ENCODE measurements around the gene EEIG1. TPM values are rescaled to one million over a fixed set of nuclear protein-coding genes. Genes with fewer than 3 reads are reported as not detected.

The EEIG1 gene
- total and polyA plus RNA-seq, 12 donors = 6.7 to 33.5 (median 23.5) TPM

DNA sequence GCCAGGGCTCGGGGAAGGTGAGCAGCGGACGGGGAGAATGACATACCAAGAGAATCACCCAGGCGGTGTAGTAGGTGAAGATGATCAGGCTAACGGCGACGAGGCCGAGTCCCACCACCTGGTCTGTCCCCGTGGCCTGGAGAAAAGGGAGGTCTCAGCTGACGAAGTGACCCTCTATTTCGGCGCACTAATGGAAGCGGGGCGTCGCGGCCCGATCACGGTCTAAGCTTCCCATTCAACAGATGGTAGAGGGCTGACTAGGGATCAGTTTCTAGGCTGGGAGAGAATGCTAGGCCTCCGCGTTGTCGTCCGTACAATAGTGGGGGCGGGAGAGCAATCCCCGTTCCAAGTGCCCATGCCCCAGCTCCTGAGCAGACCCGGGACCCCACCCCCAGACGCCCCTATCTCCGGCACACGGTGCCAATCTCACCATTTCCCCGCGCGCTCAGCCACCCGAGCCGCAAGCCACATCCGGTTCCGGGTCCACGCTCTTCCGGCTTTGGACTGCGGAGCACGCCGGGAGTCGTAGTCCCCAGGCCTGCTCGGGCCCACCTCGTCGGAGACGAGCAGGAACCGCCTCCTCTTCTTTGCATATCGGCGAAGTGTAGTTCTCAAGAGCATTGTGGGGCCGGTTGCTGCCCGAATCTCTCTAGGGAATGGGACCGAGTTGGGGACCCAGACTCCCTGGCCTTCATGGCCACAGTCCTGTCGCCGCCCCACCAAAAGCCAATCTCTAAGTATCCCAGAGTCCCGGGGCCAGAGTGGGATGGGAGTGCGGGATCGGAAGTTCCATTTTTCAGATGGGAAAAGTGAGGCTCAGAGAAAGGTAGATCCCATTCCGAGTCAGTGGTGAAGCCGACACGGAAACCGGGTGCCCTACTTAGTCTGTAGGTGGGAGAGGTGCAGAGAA, 43.1 kb downstream of the EEIG1 start, which contains the start of gene DPM2:
Gene DPM2, minus strand, starts transcription at position 467 of the 910 bp plus-strand sequence. Its CDS starts 34 bp downstream, at position 433.
- no peaks in the 10 kb centered on the region for H3K27me3 ChIP-seq
- peaks cover 15 to 39% (median 23%) of the 10 kb centered on the region in 9 donors for H3K4me1 ChIP-seq
- intact Hi-C loops (cut with DNase I) = no loop called here
- H3K9me3 ChIP-seq = no peaks in the 10 kb centered on the region
- H3K4me3 ChIP-seq = peak within 1 kb of the TSS; percentile 60 to 87 (median 76)
- ATAC-seq (peak; percentile 85 to 93 (median 91)), DNase-seq (peak; percentile 79 to 82)
- peaks cover 0 to 22% (median 0%) of the 10 kb centered on the region in 9 donors for H3K36me3 ChIP-seq
- TF ChIP-seq, protein P1, sequence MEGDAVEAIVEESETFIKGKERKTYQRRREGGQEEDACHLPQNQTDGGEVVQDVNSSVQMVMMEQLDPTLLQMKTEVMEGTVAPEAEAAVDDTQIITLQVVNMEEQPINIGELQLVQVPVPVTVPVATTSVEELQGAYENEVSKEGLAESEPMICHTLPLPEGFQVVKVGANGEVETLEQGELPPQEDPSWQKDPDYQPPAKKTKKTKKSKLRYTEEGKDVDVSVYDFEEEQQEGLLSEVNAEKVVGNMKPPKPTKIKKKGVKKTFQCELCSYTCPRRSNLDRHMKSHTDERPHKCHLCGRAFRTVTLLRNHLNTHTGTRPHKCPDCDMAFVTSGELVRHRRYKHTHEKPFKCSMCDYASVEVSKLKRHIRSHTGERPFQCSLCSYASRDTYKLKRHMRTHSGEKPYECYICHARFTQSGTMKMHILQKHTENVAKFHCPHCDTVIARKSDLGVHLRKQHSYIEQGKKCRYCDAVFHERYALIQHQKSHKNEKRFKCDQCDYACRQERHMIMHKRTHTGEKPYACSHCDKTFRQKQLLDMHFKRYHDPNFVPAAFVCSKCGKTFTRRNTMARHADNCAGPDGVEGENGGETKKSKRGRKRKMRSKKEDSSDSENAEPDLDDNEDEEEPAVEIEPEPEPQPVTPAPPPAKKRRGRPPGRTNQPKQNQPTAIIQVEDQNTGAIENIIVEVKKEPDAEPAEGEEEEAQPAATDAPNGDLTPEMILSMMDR (IDR thresholded peaks at IDR 0.05) = no peak
- 4% methylated on average over 59 to 60 of the region's 60 CpGs for WGBS, 2 donors
- H3K27ac ChIP-seq = peak within 1 kb of the TSS; percentile 22 to 88 (median 60)

DNA sequence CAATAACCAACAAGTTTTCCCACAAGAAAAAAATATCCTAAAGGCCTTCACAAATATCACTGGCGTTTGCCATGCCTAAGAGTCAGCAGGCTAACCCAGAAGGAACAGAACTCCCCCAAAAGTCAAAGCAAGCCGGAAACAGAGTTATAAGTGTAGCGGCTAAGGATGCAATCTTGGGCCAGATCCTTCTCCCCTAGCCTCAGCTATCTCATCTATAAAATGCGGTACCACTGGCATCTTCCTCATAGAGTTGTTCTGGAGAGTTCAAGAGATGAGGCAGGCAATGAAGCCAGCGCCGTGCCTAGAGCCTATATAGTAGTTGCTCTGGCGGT, 43.8 kb downstream of the EEIG1 start:
- Histone ChIP-seq H3K9me3 (no peaks in the 10 kb centered on the region), H3K27ac (peak overlapping the region in 7 of 10 donors; percentile 52 to 88 (median 71)), H3K36me3 (peaks cover 0 to 16% (median 0%) of the 10 kb centered on the region in 9 donors), H3K27me3 (no peaks in the 10 kb centered on the region), H3K4me3 (peak overlapping the region; percentile 60 to 87 (median 76)), H3K4me1 (peaks cover 15 to 33% (median 23%) of the 10 kb centered on the region in 9 donors)
- ATAC-seq (no peak), DNase-seq (no peak)
- intact Hi-C loops (cut with DNase I) = no loop called here
- 14 to 17% methylated on average over 7 of the region's 7 CpGs for WGBS, 2 donors
- TF ChIP-seq, protein P1 (IDR thresholded peaks at IDR 0.05) = no peak

DNA sequence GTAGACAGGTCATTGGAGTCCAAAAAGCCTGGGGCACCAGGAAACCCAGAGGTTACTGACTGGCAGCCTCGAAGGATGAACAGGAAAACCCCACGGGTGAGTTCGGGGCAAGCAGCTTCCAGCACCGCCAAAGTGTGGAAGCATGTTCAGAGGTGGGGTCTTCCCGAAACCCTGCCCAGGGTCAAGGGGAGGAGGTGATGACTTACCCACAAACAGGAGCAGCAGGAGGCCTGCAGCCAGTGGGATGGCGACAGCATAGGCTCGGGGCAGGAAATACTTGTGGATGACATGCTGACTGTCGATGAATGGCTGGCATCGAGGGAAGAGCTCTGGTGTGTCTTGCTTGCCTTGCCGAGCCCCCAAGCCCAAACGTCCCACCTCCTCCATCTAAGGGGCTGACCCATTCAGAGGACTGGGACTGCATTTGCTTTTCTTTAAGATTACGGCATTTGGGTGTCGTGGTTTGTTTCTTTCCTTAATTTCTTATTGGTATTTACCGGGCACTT, 44.4 kb downstream of the EEIG1 start:
- H3K27ac ChIP-seq = peak overlapping the region in 1 of 10 donors; percentile 88
- DNase-seq = peak in 1 of 2 donors; percentile 8
- ATAC-seq = no peak
- H3K4me1 ChIP-seq = peaks cover 18 to 37% (median 25%) of the 10 kb centered on the region in 9 donors
- no peaks in the 10 kb centered on the region for H3K9me3 ChIP-seq
- peaks cover 0 to 10% (median 0%) of the 10 kb centered on the region in 9 donors for H3K36me3 ChIP-seq
- peak overlapping the region in 7 of 10 donors; percentile 60 to 87 (median 76) for H3K4me3 ChIP-seq
- WGBS, 2 donors = 74 to 76% methylated on average over 14 of the region's 14 CpGs
- H3K27me3 ChIP-seq = peaks cover 0 to under 1% (median 0%) of the 10 kb centered on the region in 7 donors
- intact Hi-C loops (cut with DNase I) = no loop called here
- TF ChIP-seq, protein P1 (IDR thresholded peaks at IDR 0.05) = no peak

DNA sequence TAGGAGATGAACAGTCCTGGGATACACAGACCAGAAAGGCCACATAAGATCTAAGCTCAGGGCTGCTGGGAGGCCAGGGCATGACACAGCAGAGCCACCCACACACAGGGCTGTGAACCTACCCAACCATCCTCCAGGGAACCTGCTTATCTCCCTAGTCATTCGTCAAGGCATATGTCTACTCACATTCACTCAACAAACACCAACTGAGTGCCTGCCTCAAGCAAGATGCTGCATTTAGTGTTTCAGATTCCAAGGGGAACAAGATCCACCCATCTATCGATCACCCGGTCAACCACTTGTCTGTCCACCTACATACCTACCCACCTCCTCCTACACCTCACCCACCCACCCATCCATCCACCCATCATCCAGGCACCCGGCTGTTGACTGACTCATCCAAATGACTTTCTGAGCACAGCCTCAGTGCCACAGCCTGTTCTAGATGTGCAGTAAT, 45.0 kb downstream of the EEIG1 start:
- WGBS, 2 donors = 85% methylated on average over 4 of the region's 4 CpGs
- Histone ChIP-seq H3K27me3 (peaks cover 0 to 7% (median 0%) of the 10 kb centered on the region in 7 donors), H3K9me3 (no peaks in the 10 kb centered on the region), H3K4me1 (peaks cover 23 to 43% (median 31%) of the 10 kb centered on the region in 9 donors), H3K36me3 (peaks cover 0 to 10% (median 0%) of the 10 kb centered on the region in 9 donors), H3K4me3 (peak overlapping the region in 1 of 10 donors; percentile 81), H3K27ac (no peak overlapping the region)
- TF ChIP-seq, protein P1 (IDR thresholded peaks at IDR 0.05) = no peak
- ATAC-seq = no peak
- DNase-seq = peak in 1 of 2 donors; percentile 3
- intact Hi-C loops (cut with DNase I) = no loop called here

All from heart right ventricle (tissue), 16 donors.